ENCODE data around the gene LRRIQ4. TPM values are rescaled to one million over a fixed set of nuclear protein-coding genes. Genes with fewer than 3 reads are reported as not detected.

LRRIQ4 gene
- polyA plus RNA-seq, 5 donors: 0.13 to 0.16 (median 0.14) TPM; not detected in 2

- no peak for DNase-seq
These were observed 3.4 kb upstream of the LRRIQ4 start for GRCh38 chr3:169809230-169809795.

- peak; percentile 45 to 46 for DNase-seq
These were observed 889 bp upstream of the LRRIQ4 start for GRCh38 chr3:169811631-169812331.

GRCh38 chr3:169813278-169813677 is 608 bp downstream of the LRRIQ4 start:
- DNase-seq: peak in 1 of 2 donors; percentile 11

- no peak for DNase-seq
These were observed 1.3 kb downstream of the LRRIQ4 start for GRCh38 chr3:169813757-169814517.

GRCh38 chr3:169815590-169816150 is 3.0 kb downstream of the LRRIQ4 start:
- no peak for DNase-seq

GRCh38 chr3:169818316-169818715 is 5.6 kb downstream of the LRRIQ4 start:
- no peak for DNase-seq

- DNase-seq: no peak
These were observed 9.4 kb downstream of the LRRIQ4 start for GRCh38 chr3:169822091-169822490.

GRCh38 chr3:169822540-169822939 is 9.9 kb downstream of the LRRIQ4 start:
- no peak for DNase-seq

GRCh38 chr3:169822983-169823382 is 10.3 kb downstream of the LRRIQ4 start:
- DNase-seq: no peak

GRCh38 chr3:169825316-169825715 is 12.6 kb downstream of the LRRIQ4 start:
- no peak for DNase-seq

- no peak for DNase-seq
These were observed 15.0 kb downstream of the LRRIQ4 start for GRCh38 chr3:169827712-169828111.

- DNase-seq: no peak
These were observed 22.9 kb downstream of the LRRIQ4 start for GRCh38 chr3:169835533-169835932.

- DNase-seq: no peak
These were observed 23.6 kb downstream of the LRRIQ4 start for GRCh38 chr3:169836078-169836941.

- DNase-seq: no peak
These were observed 24.2 kb downstream of the LRRIQ4 start for GRCh38 chr3:169836942-169837275.

GRCh38 chr3:169838511-169839030 is 25.9 kb downstream of the LRRIQ4 start:
- DNase-seq: no peak

- DNase-seq: no peak
These were observed 28.5 kb downstream of the LRRIQ4 start for GRCh38 chr3:169841171-169841570.

- no peak for DNase-seq
These were observed 30.3 kb downstream of the LRRIQ4 start for GRCh38 chr3:169842960-169843359.

- no peak for DNase-seq
These were observed 34.0 kb downstream of the LRRIQ4 start for GRCh38 chr3:169846458-169847193.

GRCh38 chr3:169847896-169848295 is 35.2 kb downstream of the LRRIQ4 start:
- no peak for DNase-seq

- DNase-seq: no peak
These were observed 36.1 kb downstream of the LRRIQ4 start for GRCh38 chr3:169848741-169849140.

- no peak for DNase-seq
These were observed 37.9 kb downstream of the LRRIQ4 start for GRCh38 chr3:169850618-169851017.

All from right lung (tissue), 5 donors.